HG03457 (cell line): ENCODE results near the gene MR1.

ENCODE experiments used
- ATAC-seq: cut with Tn5 transposase; IDR thresholded peaks from one replicate; pipeline ENCODE4 v1.9.1; 2021; ENCODE audit warnings: moderate number of reproducible peaks; ENCODE audit not compliant: unreplicated experiment

MR1 gene

DNA sequence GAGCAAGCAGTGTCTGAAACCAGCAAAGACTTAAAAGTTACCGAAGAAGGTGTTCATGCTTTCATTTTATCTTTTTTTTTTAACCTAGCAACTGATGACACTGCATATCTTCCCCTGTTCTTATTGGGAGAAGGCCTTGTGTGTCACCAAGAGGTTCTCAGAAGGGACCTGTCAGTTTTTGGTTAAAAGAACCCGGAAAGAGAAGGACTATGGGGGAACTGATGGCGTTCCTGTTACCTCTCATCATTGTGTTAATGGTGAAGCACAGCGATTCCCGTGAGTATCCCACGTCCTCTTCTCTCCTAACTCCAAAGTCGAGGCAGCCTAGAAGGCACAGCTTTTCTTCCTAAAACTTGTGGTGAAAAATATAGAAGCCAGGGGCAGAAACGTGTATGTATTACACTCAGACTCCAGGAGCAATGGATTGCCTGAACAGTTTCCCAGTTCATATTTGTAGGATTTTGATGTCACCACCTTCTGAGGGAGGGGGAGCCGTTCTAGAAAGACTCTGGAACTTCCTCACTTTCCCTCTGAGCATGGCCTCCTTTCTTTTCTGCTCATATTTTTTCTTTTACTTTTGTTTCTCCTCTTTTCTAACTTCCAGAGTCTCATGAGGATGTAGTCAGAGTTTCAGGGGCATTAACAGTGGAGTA is at the start of gene MR1:
TSS of gene MR1 (plus strand) at position 185 of the 653 bp plus-strand sequence. CDS start at position 210, 25 bp downstream.
- peak; percentile 90 for ATAC-seq

DNA sequence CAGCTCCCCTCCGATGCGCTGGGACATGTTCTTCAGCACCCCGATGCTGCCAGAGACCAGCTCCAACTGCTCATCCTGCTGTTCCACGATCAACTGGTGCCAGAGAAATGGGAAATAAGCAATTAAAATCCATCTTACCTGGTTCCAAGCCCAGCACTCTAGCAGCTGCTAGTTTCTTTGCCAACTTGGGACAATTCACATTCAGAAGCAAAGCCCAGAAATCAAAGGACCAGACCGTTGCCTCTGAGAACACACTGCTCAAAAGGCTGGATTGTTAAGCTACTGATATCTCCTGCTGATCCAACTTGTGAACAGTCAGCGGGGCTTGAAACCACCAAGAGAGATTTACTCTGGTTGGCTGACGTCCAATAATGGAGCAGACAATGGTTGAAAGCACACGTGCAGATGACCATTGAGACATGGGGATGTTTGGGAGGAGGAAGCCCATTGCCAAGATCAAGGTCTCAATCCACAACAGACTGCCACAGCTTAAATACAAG is 45.5 kb upstream of the MR1 start:
- no peak for ATAC-seq

DNA sequence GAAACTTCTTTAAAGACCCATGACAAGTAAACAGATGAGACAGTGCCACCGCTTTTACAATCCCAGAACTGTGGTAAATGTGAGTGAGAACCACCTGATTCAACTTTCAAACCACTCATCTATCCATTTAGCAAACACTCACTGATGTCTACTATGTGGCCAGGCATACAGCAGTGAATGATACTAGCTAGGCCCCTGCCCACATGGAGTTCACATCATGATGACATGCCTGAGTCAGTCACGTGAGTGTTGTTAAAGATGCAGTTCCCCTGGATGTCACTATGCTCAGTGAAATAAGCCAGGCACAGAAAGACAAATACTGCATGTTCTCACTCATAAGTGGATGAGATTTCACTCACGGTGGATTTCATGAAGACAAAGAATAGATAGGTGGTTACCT is 39.5 kb upstream of the MR1 start:
- no peak for ATAC-seq

DNA sequence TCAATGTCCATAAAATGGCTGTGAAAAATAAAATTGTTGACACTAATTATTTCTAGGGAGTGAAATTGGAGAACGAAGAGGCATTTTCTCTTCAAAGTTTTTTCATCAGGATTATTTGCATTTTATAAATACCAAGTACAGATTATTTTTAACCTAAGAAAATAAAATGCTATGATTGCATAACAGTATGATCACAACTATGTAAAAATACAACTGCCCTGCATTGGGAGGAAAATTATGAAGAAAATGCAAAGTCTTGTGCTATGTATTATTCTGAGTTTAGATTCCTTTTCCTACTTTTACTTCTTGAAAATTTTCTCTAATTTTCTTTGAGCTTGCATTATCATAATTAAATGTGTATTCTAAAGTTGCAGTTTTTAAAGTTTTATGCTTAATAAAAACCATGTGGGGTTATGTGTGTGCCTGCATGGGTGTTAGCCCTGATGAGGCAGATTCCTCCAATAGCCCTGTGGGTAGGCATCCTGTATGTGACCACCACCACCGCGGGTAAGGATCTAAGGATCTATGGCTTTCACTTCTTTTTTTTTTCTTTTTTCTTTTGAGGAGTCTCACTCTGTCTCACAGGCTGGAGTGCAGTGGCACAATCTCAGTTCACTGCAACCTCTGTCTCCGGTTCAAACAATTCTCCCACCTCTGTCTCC is 35.8 kb upstream of the MR1 start:
- no peak for ATAC-seq

DNA sequence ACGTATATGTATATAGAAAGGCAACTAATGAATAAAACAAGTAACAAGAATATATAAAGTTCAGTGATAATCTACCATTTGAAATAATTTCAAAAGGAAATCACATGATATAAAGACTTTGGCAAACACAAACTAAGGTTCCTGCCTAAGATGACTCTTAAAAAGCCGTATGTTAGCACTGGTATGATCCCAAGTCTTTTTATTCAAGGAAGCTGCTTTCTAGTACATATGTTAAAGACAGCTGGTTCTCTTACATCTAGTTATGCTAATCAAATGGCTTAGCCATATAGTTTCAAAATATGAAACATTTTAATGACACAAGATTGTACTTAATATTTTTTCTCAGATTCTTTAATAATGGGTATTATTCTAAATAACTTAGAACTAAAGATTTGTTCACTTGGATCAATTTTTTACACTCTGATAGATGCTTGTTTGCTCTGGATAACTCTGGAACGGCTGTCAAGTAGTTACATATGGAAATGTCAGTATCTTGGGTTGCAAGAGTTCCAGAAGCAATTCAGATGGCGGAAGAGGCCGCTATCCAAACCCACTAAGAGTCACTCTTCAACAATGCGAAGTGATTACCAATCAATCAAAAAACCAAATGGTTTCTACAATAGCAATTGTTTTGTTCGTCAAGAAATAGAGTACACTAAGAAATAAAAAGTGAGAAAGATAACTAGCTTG is 32.5 kb upstream of the MR1 start:
- ATAC-seq: no peak

DNA sequence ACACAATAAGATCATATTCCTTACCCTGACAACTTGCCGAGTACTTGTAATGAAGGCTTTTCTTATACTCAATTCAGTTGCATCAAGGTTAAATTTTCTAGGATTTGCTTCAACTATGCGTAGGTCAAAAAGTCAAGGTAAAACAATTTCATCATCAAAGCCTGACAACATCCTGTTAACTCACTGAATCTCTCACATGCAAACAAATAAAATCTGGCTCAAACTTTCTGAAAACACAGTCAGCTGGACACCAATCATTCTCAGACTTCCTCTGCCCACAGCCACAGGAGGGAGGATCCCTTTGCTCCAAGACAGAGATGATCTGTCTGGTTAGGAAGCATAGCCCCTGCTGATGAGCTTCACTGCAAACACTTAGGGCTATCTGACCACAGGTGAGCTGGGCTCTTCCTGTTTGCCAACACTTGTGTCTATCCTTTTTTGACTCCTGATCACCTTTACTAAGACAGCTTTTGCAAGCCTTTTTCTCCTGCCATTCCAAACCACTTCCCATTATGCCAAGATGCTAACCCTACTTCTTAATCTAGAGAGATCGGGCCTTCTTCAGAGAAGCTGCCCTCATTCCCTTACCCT is 31.1 kb upstream of the MR1 start:
- no peak for ATAC-seq

DNA sequence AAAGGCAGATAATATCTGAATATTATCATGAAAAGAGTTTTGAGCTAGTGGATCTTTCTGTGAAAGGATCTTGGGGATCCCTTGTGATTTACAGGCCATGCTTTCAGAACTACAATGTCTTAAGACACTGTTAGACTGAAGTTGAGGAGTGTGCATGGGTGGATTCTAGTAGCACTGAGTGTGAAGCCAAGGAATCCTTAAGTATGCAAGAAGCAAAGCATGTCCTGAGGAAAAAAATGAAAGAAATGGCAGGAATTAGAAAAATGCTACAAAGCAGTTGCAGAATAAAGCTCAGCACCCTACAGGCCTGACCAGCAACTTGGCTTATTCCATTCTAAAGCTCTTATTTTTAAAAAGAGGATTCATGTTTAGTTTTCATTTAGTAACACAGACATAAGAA is 23.0 kb upstream of the MR1 start:
- no peak for ATAC-seq

DNA sequence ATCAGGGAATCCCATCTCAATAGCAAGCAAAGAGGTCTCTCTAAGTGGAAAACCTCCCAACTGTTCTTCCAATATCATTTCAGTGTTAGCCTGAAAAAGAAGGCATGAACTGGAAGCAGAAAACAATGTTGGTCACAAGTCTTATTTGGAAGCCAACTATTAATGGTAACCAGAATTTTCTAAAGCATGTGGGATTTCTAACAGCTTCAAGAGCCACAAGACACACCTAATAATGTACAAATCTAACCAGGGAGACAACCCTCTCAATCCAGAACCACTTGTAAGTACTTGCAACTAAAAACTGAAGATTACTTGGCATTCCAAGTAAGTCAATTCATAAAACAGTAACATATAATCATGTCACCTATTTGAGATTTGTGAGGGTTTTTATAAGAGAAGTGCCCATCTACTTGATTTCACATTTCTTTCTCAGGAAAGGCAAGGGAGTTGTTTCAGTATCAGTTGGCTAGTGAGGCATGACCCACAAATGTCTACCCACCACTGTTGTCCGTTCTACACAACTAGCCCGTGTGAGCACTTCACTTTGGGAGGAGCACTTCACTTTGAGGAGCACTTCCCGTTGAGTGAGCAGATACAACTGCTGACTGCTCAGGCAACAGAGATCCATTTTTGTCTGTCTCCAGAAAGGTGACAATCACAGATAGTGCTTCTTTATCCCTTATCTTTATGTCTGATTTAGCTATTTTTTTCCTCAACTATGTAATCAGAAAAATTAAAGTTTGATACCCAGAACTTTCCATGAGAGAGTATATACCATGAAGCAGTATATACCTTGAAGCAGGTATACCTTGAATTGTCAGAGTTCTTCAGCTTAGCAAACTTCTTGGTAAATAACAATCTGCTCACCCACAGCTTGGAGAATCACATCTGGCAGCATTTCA is 22.2 kb upstream of the MR1 start:
- no peak for ATAC-seq

DNA sequence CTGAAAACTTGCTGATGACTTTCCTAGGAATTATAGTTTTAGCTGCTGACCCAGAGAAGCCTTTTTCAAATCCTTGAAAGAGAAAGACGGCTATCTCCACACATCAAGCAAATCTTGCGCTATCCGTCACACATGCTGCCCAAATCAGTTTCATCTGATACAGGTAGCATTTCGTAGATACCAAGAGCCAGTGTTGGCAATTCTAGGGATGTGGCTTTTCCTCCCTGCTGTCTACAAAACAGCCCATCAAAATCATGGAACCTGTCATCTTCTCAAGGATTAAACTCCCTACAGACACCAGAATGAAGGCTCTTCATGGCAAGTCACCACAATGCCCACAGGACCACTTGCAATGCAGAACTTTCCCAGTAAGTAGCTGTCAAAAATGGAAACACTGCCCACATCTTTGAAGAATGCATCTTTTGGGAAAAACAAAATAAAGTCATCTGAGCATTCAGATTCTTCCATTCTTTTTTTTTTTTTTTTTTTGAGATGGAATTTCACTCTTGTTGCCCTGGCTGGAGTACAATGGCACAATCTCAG is 21.5 kb upstream of the MR1 start:
- no peak for ATAC-seq

DNA sequence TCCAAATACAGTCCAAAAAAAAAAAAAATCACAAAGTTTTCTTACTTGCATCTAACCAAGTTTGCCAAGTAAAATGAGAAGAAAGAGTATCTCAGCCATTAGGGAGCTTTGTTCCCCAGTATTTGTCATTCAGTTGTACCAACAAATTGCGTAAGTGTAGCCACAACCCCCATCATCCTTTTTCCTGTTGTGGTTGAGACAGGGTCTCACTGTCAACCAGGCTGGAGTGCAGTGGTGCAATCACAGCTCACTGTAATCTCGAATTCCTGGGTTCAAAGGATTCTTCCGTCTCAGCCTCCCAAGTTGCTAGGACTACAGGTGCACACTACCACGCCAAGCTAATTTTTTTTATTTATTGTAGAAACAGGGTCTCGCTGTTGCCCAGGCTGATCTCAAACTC is 20.6 kb upstream of the MR1 start:
- ATAC-seq: no peak

DNA sequence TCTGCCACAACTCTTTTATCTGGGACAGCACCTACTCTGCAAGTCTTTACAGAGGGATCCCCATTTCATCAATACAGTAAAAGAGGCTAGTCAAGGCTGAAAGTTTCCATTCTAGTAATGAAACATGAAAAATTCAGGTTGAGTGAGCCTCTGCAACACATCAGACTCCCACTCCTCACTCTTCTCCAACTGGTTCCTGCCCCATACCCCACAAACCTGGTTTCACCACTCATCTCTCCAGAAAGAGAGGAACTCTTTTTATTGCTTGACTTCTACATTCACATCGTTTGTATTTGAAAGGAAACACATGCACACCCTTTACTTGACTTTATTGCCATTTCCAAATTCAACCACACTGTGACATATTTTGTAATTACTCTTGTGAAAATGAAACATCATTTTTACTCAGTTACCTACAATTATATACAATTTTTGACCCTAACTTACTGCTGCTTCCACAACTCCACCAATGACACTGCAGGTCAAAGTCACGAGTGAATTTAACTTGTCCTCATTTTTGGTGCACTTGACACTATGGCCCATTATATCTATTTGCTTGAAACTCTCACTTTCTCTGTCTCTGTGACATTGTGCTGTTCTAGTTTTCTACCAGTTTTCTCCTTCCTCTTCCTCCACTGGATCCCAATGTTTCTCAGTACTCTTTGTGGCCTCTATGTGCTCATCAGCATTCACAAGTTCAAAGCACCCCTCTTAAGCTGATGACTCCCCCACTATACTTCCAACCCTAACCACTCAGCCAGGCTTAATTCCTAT is 19.1 kb upstream of the MR1 start:
- no peak for ATAC-seq

DNA sequence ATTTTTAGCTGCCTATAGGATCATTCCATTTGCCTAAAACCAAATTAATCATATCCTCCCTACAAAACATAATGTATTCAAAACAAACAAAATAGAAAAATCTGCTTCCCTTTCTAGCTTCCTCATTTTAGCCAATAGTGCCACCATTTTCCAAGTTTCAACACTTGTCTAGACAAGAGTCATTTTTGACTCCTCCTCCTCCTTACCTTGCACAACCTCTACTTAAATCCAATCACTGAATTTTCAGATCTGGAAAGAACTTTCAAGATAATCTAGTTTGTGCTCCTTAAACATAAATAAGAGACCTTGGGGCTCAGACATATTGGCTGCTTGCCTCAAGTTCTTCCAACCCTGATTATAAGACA is 18.6 kb upstream of the MR1 start:
- no peak for ATAC-seq

DNA sequence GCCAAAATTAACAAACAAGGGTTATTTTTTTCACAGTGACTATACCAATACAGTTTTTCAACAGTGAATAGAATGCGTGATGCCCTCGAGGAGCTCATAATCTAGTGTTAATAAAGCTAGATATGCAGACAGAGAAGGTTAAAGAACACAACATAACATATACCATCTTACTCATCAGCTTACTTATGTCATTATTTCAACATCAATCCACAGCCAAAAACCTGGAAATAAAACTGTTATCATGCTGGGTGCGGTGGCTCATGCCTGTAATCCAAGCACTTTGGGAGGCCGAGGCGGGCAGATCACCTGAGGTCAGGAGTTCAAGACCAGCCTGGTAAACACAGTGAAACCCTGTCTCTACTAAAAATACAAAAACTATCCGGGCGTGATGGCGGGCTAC is 17.2 kb upstream of the MR1 start:
- no peak for ATAC-seq

DNA sequence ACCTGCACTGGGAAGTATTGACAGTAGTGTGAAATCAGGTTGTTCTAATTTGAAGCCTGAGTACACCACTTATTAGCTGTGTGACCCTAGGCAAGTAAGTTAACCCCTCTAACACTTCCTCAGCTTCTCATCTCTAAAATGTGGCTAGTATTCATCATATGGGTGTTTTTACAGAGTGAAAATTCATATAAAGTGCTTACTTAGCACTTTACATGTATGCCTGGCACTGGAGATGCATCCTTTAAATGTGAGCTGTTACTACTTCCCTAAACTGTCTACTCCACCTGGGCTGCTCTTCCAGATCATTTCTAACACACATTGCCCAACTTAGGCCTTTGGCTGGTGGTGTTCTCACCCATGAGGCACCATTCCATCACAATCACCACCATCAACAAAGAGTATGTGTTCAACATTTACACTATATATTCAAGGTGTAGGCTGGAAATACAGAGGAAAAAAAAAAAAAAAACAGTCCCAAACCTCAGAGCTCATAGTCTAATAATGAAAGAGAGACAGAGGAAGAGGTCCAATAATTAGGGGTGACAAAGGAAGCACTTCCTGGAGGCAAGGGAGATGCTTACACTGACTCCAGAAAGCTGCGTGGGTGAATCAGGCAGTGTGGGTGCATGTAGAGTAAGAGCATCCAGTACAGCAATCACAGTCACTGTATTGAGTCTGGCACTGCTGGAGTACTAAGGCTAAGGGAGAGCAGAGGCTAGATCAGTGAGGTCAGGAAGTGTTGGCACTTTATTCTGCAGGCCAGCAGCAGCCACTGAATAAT is 14.7 kb upstream of the MR1 start:
- ATAC-seq: no peak

DNA sequence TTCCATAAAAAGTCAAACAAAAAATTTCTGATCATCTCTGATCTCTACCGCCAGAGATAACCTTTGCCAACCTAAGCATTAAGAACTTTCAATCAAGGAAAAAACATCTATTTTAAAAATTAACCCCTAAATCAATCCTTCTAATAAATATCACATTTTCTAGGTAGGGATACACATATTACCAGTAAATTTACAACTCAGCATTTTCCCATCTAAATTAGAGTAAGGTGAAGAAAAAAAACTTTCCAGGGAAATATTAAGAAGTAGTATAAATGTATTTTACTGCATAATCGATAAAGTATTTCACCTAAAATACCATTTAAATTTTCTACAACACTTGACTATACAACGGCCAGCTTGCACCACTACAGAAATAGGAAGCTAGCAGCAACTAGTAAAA is 12.6 kb upstream of the MR1 start:
- no peak for ATAC-seq

DNA sequence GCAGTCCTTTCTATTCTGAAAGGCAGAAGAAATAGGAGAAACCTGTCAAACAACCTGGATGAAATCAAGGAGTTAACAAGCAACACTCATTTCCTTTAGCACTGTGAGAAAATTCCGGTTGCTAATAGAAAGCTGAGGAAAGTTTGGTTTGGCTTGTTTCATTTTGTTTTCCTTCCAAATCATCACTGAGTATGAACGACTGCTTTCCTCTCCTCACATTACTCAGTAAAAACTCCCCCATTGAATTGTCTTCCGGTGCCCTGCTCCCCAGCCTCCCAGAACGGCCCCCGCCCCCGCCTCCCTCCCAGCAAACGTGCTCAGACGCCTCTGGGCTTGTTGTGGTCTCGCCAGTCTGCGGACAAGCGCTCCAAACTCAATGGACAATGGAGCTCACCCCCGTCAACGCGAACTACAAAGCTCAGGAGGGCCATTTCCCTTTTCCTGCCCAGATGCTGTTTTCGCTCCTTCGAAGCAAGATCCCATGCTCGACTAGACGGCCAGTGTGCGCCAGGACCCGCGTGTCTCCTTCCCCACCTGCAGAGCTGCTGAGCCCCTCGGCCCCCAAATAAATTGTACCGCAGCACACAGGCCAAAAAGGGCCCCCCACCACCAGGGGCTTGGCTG is 11.9 kb upstream of the MR1 start:
- peak; percentile 26 for ATAC-seq

DNA sequence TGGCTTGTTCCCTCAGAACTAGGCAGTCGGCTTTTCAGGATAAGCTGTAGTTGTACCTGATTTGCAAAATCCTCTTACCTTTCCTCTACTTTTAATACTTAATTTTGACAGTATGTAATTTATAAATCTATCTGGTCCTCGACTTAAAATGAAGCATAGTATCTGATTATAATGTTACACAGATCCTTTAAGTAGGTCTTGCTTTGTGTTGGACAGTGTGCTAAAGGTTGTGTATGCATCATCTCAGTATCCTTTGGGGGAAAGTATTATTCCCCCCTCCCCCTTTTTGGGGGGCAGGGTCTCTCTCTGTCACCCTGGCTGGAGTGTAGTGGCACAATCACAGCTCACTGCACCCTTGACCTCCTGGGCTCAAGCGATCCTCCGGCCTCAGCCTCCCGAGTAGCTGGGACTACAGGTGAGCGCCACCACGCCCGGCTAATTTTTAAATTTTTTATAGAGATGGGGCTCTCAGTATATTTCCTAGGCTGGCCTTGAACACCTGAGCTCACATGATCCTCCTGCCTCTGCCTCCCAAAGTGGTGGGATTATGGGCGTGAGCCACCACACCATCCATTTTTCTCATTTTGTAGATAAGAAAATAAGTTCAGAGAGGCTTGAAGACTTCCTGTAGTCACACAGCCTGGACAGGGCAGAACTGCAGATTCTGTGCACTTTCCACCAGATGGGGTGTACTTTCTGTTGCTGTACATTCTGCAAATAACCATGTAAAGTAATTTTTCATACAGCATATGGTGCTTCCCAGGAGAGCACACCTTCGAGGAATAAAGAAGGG is 10.3 kb upstream of the MR1 start:
- ATAC-seq: no peak

DNA sequence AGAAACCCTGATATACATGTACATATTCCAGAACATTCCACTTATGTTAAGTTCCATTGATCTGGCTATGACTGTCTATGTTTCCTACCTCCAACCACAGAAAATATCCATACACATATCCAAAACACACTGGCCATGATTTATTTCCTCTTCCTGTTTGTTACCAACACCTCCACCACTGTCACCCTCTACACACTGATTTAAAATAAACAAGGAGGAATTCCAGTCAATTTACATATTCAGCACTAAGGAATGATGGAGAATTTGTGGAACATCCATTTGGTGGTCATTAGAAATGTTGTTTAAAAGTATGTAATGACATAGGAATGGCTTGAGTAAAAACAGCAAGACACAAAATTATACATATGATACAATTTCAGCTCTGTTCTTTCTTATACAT is 5.6 kb upstream of the MR1 start:
- no peak for ATAC-seq
